Superior temporal gyrus (tissue), 1 donor: Measurements from ENCODE around the gene CHTF18.

Experiments used
- DNase-seq: peaks from one replicate; pipeline ENCODE4 v3.0.0-alpha.2; 2016; ENCODE audit errors: extremely low spot score

Gene CHTF18

GRCh38 chr16:760545-761343, 27.7 kb upstream of the CHTF18 start, which contains the start of gene MSLN:
TSS of gene MSLN (plus strand) at chr16:760734. CDS start at chr16:762681, 1,947 bp downstream.
- no peak for DNase-seq

- no peak for DNase-seq
Measured at GRCh38 chr16:761625-762513, 26.6 kb upstream of the CHTF18 start.

GRCh38 chr16:762595-763268, 25.7 kb upstream of the CHTF18 start:
- DNase-seq, result no peak

GRCh38 chr16:763369-764183, 24.8 kb upstream of the CHTF18 start:
- DNase-seq, result no peak

- DNase-seq, result no peak
Measured at GRCh38 chr16:764184-764750, 24.2 kb upstream of the CHTF18 start.

GRCh38 chr16:764848-765487, 23.5 kb upstream of the CHTF18 start:
- no peak for DNase-seq

GRCh38 chr16:765488-765865, 22.9 kb upstream of the CHTF18 start:
- DNase-seq, result no peak

- no peak for DNase-seq
Measured at GRCh38 chr16:766008-766819, 22.2 kb upstream of the CHTF18 start.

- no peak for DNase-seq
Measured at GRCh38 chr16:766820-767640, 21.4 kb upstream of the CHTF18 start.

GRCh38 chr16:767743-768235, 20.6 kb upstream of the CHTF18 start:
- DNase-seq, result no peak

GRCh38 chr16:768428-768827, 20.0 kb upstream of the CHTF18 start:
- DNase-seq, result no peak

GRCh38 chr16:769184-769784, 19.1 kb upstream of the CHTF18 start:
- no peak for DNase-seq

GRCh38 chr16:769934-770333, 18.5 kb upstream of the CHTF18 start:
- no peak for DNase-seq

- no peak for DNase-seq
Measured at GRCh38 chr16:770411-770810, 18.0 kb upstream of the CHTF18 start.

- DNase-seq, result no peak
Measured at GRCh38 chr16:772959-773358, 15.5 kb upstream of the CHTF18 start.

- DNase-seq, result no peak
Measured at GRCh38 chr16:774086-775001, 14.1 kb upstream of the CHTF18 start.

- DNase-seq, result no peak
Measured at GRCh38 chr16:775236-775796, 13.1 kb upstream of the CHTF18 start.
